Measurements from ENCODE around the gene LMTK2. TPM values are rescaled to one million over a fixed set of nuclear protein-coding genes. Genes with fewer than 3 reads are reported as not detected.

LMTK2 gene
- polyA plus RNA-seq, 1 donor from 2014 or later: 11.9 TPM

- Histone ChIP-seq H3F3A (ENCODE audit: insufficient read depth, low read length, poor library complexity, severe bottlenecking) (no peaks in the 10 kb centered on the region), H3K79me2 (replicated peaks; ENCODE audit: insufficient read depth, low read length) (no peaks in the 10 kb centered on the region), H3K9ac (ENCODE audit: low read length) (no peak overlapping the region), H3K4me2 (ENCODE audit: low read length) (no peak overlapping the region), H3K4me3 (ENCODE audit: low read length) (no peak overlapping the region), H3K36me3 (ENCODE audit: insufficient read depth, low read length) (no peaks in the 10 kb centered on the region), H2AFZ (ENCODE audit: low read depth, low read length) (no peak overlapping the region), H3K27me3 (ENCODE audit: insufficient read depth, low read depth, low read length) (no peaks in the 10 kb centered on the region), H3K9me2 (ENCODE audit: insufficient read depth, low read length) (no peaks in the 10 kb centered on the region), H3K27ac (ENCODE audit: low read length) (no peak overlapping the region), H4K20me1 (ENCODE audit: insufficient read depth) (no peaks in the 10 kb centered on the region), H3K9me3 (ENCODE audit: low read length) (no peaks in the 10 kb centered on the region)
- TF ChIP-seq RAD21 (conservative IDR thresholded peaks at IDR 0.05) (no peak), SMC3 (conservative IDR thresholded peaks at IDR 0.05; ENCODE audit: poor library complexity) (no peak), EZH2 (IDR thresholded peaks at IDR 0.05; ENCODE audit: borderline replicate concordance, insufficient read depth, low read length, poor library complexity, severe bottlenecking) (no peak), EP300 (conservative IDR thresholded peaks at IDR 0.05; ENCODE audit: poor library complexity, severe bottlenecking) (no peak), CTCF (IDR thresholded peaks at IDR 0.05; ENCODE audit: poor library complexity, severe bottlenecking) (no peak), TAF1 (IDR thresholded peaks at IDR 0.05; ENCODE audit: low read depth) (no peak), REST (IDR thresholded peaks at IDR 0.05; ENCODE audit: borderline replicate concordance) (no peak), MXI1 (conservative IDR thresholded peaks at IDR 0.05; ENCODE audit: poor library complexity, severe bottlenecking) (no peak), POLR2AphosphoS5 (IDR thresholded peaks at IDR 0.05) (no peak)
These were observed 16.5 kb upstream of the LMTK2 start for GRCh38 chr7:98090116-98090515.

- H3K27me3 ChIP-seq (ENCODE audit: insufficient read depth, low read depth, low read length): no peaks in the 10 kb centered on the region
- no peak for TF ChIP-seq POLR2AphosphoS5 (IDR thresholded peaks at IDR 0.05)
- TF ChIP-seq TAF1 (IDR thresholded peaks at IDR 0.05; ENCODE audit: low read depth): no peak
- no peak for TF ChIP-seq EZH2 (IDR thresholded peaks at IDR 0.05; ENCODE audit: borderline replicate concordance, insufficient read depth, low read length, poor library complexity, severe bottlenecking)
- no peak for TF ChIP-seq RAD21 (conservative IDR thresholded peaks at IDR 0.05)
- no peak for TF ChIP-seq REST (IDR thresholded peaks at IDR 0.05; ENCODE audit: borderline replicate concordance)
- no peak for TF ChIP-seq CTCF (IDR thresholded peaks at IDR 0.05; ENCODE audit: poor library complexity, severe bottlenecking)
- TF ChIP-seq SMC3 (conservative IDR thresholded peaks at IDR 0.05; ENCODE audit: poor library complexity): no peak
- no peak for TF ChIP-seq EP300 (conservative IDR thresholded peaks at IDR 0.05; ENCODE audit: poor library complexity, severe bottlenecking)
- TF ChIP-seq MXI1 (conservative IDR thresholded peaks at IDR 0.05; ENCODE audit: poor library complexity, severe bottlenecking): no peak
These were observed 15.6 kb upstream of the LMTK2 start for GRCh38 chr7:98091061-98091460.

More at GRCh38 chr7:98091061-98091460, 15.6 kb upstream of the LMTK2 start:
- Histone ChIP-seq H3K4me2 (ENCODE audit: low read length) (no peak overlapping the region), H3K36me3 (ENCODE audit: insufficient read depth, low read length) (no peaks in the 10 kb centered on the region), H3F3A (ENCODE audit: insufficient read depth, low read length, poor library complexity, severe bottlenecking) (no peaks in the 10 kb centered on the region), H3K27ac (ENCODE audit: low read length) (no peak overlapping the region), H2AFZ (ENCODE audit: low read depth, low read length) (no peak overlapping the region), H3K9ac (ENCODE audit: low read length) (no peak overlapping the region), H3K4me3 (ENCODE audit: low read length) (no peak overlapping the region), H3K9me2 (ENCODE audit: insufficient read depth, low read length) (no peaks in the 10 kb centered on the region), H4K20me1 (ENCODE audit: insufficient read depth) (no peaks in the 10 kb centered on the region), H3K79me2 (replicated peaks; ENCODE audit: insufficient read depth, low read length) (no peaks in the 10 kb centered on the region), H3K9me3 (ENCODE audit: low read length) (no peaks in the 10 kb centered on the region)

All from neural cell (in vitro differentiated cells).